Measurements from ENCODE around the gene KRTAP12-3.

GRCh38 chr21:44692798-44693512 lies 35.2 kb downstream of the KRTAP12-3 start:
- TF ChIP-seq EHMT2 (IDR thresholded peaks at IDR 0.05; ENCODE audit: low read depth) (no peak), CHD2 (IDR thresholded peaks at IDR 0.05; ENCODE audit: low read length, partially characterized antibody) (no peak), CBX8 (IDR thresholded peaks at IDR 0.05) (no peak), CTCF (IDR thresholded peaks at IDR 0.05) (no peak), CEBPB (IDR thresholded peaks at IDR 0.05) (no peak), MAFK (IDR thresholded peaks at IDR 0.05; ENCODE audit: partially characterized antibody) (no peak), POLR2A (IDR thresholded peaks at IDR 0.05; ENCODE audit: low read length) (no peak), JUNB (IDR thresholded peaks at IDR 0.05) (no peak), MAZ (IDR thresholded peaks at IDR 0.05; ENCODE audit: borderline replicate concordance, low read depth, low read length) (no peak), TP53 (CRISPR knock-in tag; IDR thresholded peaks at IDR 0.05) (no peak), BCL3 (IDR thresholded peaks at IDR 0.05) (no peak), HOXB5 (CRISPR knock-in tag; IDR thresholded peaks at IDR 0.05) (no peak), HEYL (CRISPR knock-in tag; IDR thresholded peaks at IDR 0.05) (no peak)
- TF ChIP-seq, protein P1, sequence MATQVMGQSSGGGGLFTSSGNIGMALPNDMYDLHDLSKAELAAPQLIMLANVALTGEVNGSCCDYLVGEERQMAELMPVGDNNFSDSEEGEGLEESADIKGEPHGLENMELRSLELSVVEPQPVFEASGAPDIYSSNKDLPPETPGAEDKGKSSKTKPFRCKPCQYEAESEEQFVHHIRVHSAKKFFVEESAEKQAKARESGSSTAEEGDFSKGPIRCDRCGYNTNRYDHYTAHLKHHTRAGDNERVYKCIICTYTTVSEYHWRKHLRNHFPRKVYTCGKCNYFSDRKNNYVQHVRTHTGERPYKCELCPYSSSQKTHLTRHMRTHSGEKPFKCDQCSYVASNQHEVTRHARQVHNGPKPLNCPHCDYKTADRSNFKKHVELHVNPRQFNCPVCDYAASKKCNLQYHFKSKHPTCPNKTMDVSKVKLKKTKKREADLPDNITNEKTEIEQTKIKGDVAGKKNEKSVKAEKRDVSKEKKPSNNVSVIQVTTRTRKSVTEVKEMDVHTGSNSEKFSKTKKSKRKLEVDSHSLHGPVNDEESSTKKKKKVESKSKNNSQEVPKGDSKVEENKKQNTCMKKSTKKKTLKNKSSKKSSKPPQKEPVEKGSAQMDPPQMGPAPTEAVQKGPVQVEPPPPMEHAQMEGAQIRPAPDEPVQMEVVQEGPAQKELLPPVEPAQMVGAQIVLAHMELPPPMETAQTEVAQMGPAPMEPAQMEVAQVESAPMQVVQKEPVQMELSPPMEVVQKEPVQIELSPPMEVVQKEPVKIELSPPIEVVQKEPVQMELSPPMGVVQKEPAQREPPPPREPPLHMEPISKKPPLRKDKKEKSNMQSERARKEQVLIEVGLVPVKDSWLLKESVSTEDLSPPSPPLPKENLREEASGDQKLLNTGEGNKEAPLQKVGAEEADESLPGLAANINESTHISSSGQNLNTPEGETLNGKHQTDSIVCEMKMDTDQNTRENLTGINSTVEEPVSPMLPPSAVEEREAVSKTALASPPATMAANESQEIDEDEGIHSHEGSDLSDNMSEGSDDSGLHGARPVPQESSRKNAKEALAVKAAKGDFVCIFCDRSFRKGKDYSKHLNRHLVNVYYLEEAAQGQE (IDR thresholded peaks at IDR 0.05) = no peak

All from A549 (cell line).